ENCODE data around the gene ETFB. TPM values are rescaled to one million over a fixed set of nuclear protein-coding genes. Genes with fewer than 3 reads are reported as not detected.
A peak's percentile ranks its signal among the peaks of the same experiment; 100 is the strongest.

The ETFB gene
- total and polyA plus RNA-seq, 9 of the 15 experiments (the other 6 are each of a cell fraction or from before 2014, with no cell fraction given), result 18.1 to 143 (median 96.1) TPM

DNA sequence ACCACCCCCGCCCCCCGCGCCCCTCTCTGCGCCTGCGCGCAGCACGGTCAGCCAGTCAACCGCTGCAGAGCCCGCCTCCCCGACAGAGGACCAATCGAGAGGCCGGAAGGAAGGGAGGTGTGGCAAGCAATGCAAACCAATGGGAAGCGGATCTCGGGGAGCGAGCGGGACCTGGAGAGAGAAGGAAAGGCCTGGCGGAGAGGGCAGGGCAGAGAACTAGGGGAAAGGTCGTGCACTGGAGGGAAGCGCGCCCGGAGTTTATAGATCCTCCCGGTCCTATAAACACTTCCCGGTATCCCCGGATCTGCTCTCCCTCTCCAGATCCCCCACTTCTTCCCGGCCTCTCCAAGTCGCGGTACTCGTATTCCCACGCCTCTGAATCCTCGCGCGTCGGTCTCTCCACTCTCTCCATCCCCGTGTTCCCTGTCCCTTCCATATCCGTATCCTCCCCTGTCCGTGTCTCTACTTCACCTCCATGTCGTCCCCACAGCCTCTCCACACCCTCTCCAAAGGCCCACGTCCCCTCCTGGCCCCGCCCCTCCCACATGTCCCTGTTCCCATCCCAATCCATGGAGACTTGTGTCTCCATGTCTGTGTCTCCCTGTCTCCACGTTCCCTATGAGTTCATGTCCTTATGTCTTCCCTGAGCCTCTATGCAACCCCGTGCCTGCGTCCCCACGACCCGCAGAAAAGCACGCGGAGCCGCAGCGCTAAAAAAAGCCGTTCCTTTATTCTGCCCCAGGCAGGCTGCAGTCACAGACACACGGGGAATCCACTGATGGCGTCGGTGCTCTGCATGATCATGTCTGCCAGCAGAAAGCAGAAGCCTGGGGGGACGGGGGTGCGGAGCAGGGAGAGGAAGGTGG, 434 bp upstream of the ETFB start (continued):
- TF ChIP-seq ZNF407 (IDR thresholded peaks at IDR 0.05; ENCODE audit: low read depth), result peak; percentile 47; the same call in 1 of the 2 replicates
- peak in 1 of 2 experiments; percentile 65; a peak in 1 of 4 replicates for TF ChIP-seq SIN3A (IDR thresholded peaks at IDR 0.05; ENCODE audit: borderline replicate concordance in 2 of 2, control insufficient read depth in 1 of 2, low read depth in 2 of 2, low read length in 2 of 2)
- TF ChIP-seq SMARCA4 (IDR thresholded peaks at IDR 0.05), result peak; percentile 39; the same call in 1 of the 2 replicates
- TF ChIP-seq ELF4 (CRISPR knock-in tag; IDR thresholded peaks at IDR 0.05), result peak; percentile 77; the same call in 1 of the 2 replicates
- peak; percentile 89 to 90 for TF ChIP-seq NRF1 (conservative IDR thresholded peaks at IDR 0.05 in 1 of 2, IDR thresholded peaks at IDR 0.05 in 1 of 2)
- peak; percentile 48 for TF ChIP-seq RBBP5 (IDR thresholded peaks at IDR 0.05; ENCODE audit: borderline replicate concordance, insufficient read depth, low read length, poor library complexity, severe bottlenecking)
- 0 out of 2 replicates have a peak, but pooled peaks have one; percentile 38 for TF ChIP-seq MTA3 (IDR thresholded peaks at IDR 0.05; ENCODE audit: borderline replicate concordance)
- peak; percentile 30; the same call in 1 of the 2 replicates for TF ChIP-seq TOE1 (IDR thresholded peaks at IDR 0.05; ENCODE audit: borderline replicate concordance)
- TF ChIP-seq TOE1 (CRISPR knock-in tag; IDR thresholded peaks at IDR 0.05; ENCODE audit: borderline replicate concordance, low read depth), result no peak
- TF ChIP-seq CREM (IDR thresholded peaks at IDR 0.05; ENCODE audit: low read depth), result peak; percentile 23; the same call in 1 of the 2 replicates
- peak in 1 of 2 experiments; percentile 89; a peak in 2 of 4 replicates for TF ChIP-seq HDAC1 (IDR thresholded peaks at IDR 0.05)
- no peak for TF ChIP-seq PHF20 (IDR thresholded peaks at IDR 0.05; ENCODE audit: partially characterized antibody)
- peak; percentile 8 to 62; a peak in 2 of 4 replicates for TF ChIP-seq TRIM24 (IDR thresholded peaks at IDR 0.05)
- TF ChIP-seq MITF (IDR thresholded peaks at IDR 0.05), result 0 out of 2 replicates have a peak, but pooled peaks have one; percentile 23
- no peak for TF ChIP-seq ZNF184 (CRISPR knock-in tag; IDR thresholded peaks at IDR 0.05)
- no peak for TF ChIP-seq KAT7 (CRISPR knock-in tag; IDR thresholded peaks at IDR 0.05; ENCODE audit: borderline replicate concordance)
- TF ChIP-seq ZNF316 (IDR thresholded peaks at IDR 0.05), result peak; percentile 26; the same call in 1 of the 2 replicates
- peak; percentile 93 for TF ChIP-seq HLTF (IDR thresholded peaks at IDR 0.05)
- no peak for TF ChIP-seq BCL6 (CRISPR knock-in tag; IDR thresholded peaks at IDR 0.05)

Measured in K562 (cell line).